ENCODE measurements around the gene PARVG.

The PARVG gene

GRCh38 chr22:44180706-44181032, at the start of gene PARVG:
Gene PARVG (plus strand): TSS chr22:44180925. CDS start chr22:44183330, 2,405 bp downstream.
- DNase-seq: no peak

GRCh38 chr22:44131412-44131811, 49.3 kb upstream of the PARVG start:
- DNase-seq: no peak

GRCh38 chr22:44131989-44132685, 48.6 kb upstream of the PARVG start:
- no peak for DNase-seq

GRCh38 chr22:44132724-44133123, 48.0 kb upstream of the PARVG start:
- DNase-seq: no peak

GRCh38 chr22:44133161-44133560, 47.6 kb upstream of the PARVG start:
- DNase-seq: peak; percentile 72

GRCh38 chr22:44133901-44134571, 46.7 kb upstream of the PARVG start:
- peak; percentile 60 for DNase-seq

GRCh38 chr22:44136112-44136511, 44.6 kb upstream of the PARVG start:
- no peak for DNase-seq

- DNase-seq: no peak
Observed at GRCh38 chr22:44136786-44137185, 43.9 kb upstream of the PARVG start.

- no peak for DNase-seq
Observed at GRCh38 chr22:44137415-44137814, 43.3 kb upstream of the PARVG start.

GRCh38 chr22:44139773-44140172, 41.0 kb upstream of the PARVG start:
- no peak for DNase-seq

- DNase-seq: no peak
Observed at GRCh38 chr22:44142421-44143104, 38.2 kb upstream of the PARVG start.

- DNase-seq: no peak
Observed at GRCh38 chr22:44143105-44143474, 37.6 kb upstream of the PARVG start.

- DNase-seq: no peak
Observed at GRCh38 chr22:44143579-44143978, 37.1 kb upstream of the PARVG start.

- DNase-seq: no peak
Observed at GRCh38 chr22:44144046-44144569, 36.6 kb upstream of the PARVG start.

- DNase-seq: no peak
Observed at GRCh38 chr22:44145544-44145943, 35.2 kb upstream of the PARVG start.

GRCh38 chr22:44146088-44146861, 34.5 kb upstream of the PARVG start:
- no peak for DNase-seq

GRCh38 chr22:44147008-44147645, 33.6 kb upstream of the PARVG start:
- no peak for DNase-seq

GRCh38 chr22:44147821-44148574, 32.7 kb upstream of the PARVG start:
- DNase-seq: peak; percentile 95

GRCh38 chr22:44151676-44152075, 29.0 kb upstream of the PARVG start:
- peak; percentile 89 for DNase-seq

- no peak for DNase-seq
Observed at GRCh38 chr22:44153710-44154109, 27.0 kb upstream of the PARVG start.

GRCh38 chr22:44154436-44154942, 26.2 kb upstream of the PARVG start:
- peak; percentile 83 for DNase-seq

- DNase-seq: no peak
Observed at GRCh38 chr22:44155115-44155514, 25.6 kb upstream of the PARVG start.

Measured in fibroblast of upper back skin (primary cell).